ENCODE measurements around the gene SOX11.

SOX11 gene

DNA sequence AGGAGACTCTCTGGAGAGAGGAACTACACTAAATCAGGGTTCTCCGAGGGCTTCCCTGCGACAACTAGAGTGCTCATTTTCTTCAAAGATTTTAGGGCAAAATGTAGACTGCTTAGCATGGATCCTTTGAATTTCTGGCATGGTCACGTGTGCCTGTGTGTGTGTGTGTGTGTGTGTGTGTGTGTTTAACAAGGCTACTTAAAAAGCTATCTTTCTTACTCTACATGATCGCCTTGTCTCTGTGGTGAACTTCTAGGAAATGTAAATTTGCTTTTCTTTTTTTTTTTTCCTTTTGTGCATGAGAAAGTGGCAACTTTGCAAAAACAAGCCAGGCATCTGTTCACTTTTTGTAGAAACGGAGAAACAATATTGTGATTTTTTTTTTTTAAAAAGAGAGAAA is 43.9 kb downstream of the SOX11 start:
- Histone ChIP-seq H3K36me3 (ENCODE audit: control insufficient read depth, insufficient read depth, low read length) (no peaks in the 10 kb centered on the region), H3K4me1 (ENCODE audit: control insufficient read depth, low read depth, low read length) (no peaks in the 10 kb centered on the region), H3K56ac (ENCODE audit: low read length) (no peak overlapping the region), H3K27ac (ENCODE audit: low read depth, low read length) (no peak overlapping the region), H3K79me2 (ENCODE audit: control insufficient read depth, insufficient read depth, low read length) (no peaks in the 10 kb centered on the region), H3K79me1 (ENCODE audit: low read length) (no peaks in the 10 kb centered on the region), H2BK15ac (replicated peaks; ENCODE audit: low read depth) (no peak overlapping the region), H2BK120ac (ENCODE audit: low read depth, low read length) (no peak overlapping the region), H3K9ac (ENCODE audit: low read length) (no peak overlapping the region), H3K23ac (ENCODE audit: low read length) (no peak overlapping the region), H3K4me3 (ENCODE audit: low read length) (no peak overlapping the region), H3K18ac (ENCODE audit: low read length) (no peak overlapping the region), H2AK5ac (ENCODE audit: low read length) (no peak overlapping the region), H3K4ac (ENCODE audit: low read depth, low read length) (no peak overlapping the region), H4K8ac (ENCODE audit: low read depth, low read length) (no peak overlapping the region), H4K5ac (ENCODE audit: low read length) (no peak overlapping the region), H3K4me2 (ENCODE audit: low read length) (no peak overlapping the region), H2BK5ac (ENCODE audit: low read length) (no peak overlapping the region), H3K27me3 (ENCODE audit: insufficient read depth, low read length, poor library complexity) (no peaks in the 10 kb centered on the region)
- WGBS (ENCODE audit: extremely low coverage, insufficient coverage, low lambda C conversion rate), result no CpG with 5 or more reads among the region's 5 CpGs
- DNase-seq, result no peak

DNA sequence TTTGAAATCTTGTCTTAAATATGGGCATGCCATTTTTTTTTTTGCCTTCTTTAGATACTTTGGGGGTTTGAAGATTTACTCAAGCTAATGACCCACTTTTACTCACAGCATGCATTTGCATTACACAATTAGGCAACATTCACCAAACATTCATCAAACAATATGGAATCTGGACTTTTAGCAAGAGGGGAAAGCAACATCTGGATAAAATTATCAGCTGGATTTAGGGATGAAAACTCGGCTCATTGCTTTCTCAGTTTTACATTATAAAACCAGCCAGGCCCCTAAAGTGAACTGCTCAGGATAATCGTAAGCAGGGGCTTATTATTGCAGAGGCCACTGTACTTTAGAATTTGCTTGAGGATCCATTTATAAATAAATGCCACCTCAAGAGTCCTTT is 44.7 kb downstream of the SOX11 start:
- no peak overlapping the region for H3K27ac ChIP-seq (ENCODE audit: low read depth, low read length)
- H3K18ac ChIP-seq (ENCODE audit: low read length), result no peak overlapping the region
- H2BK15ac ChIP-seq (replicated peaks; ENCODE audit: low read depth), result no peak overlapping the region
- no peak overlapping the region for H3K4me3 ChIP-seq (ENCODE audit: low read length)
- no peak overlapping the region for H2BK5ac ChIP-seq (ENCODE audit: low read length)
- H2BK120ac ChIP-seq (ENCODE audit: low read depth, low read length), result no peak overlapping the region
- H3K4ac ChIP-seq (ENCODE audit: low read depth, low read length), result no peak overlapping the region
- H3K27me3 ChIP-seq (ENCODE audit: insufficient read depth, low read length, poor library complexity), result no peaks in the 10 kb centered on the region
- no peak overlapping the region for H4K8ac ChIP-seq (ENCODE audit: low read depth, low read length)
- no peak overlapping the region for H3K23ac ChIP-seq (ENCODE audit: low read length)
- H2AK5ac ChIP-seq (ENCODE audit: low read length), result no peak overlapping the region
- no peaks in the 10 kb centered on the region for H3K79me1 ChIP-seq (ENCODE audit: low read length)
- no peak for DNase-seq
- H3K79me2 ChIP-seq (ENCODE audit: control insufficient read depth, insufficient read depth, low read length), result no peaks in the 10 kb centered on the region
- no CpG with 5 or more reads among the region's 2 CpGs for WGBS (ENCODE audit: extremely low coverage, insufficient coverage, low lambda C conversion rate)
- H4K5ac ChIP-seq (ENCODE audit: low read length), result no peak overlapping the region
- H3K9ac ChIP-seq (ENCODE audit: low read length), result no peak overlapping the region
- no peak overlapping the region for H3K56ac ChIP-seq (ENCODE audit: low read length)
- H3K4me2 ChIP-seq (ENCODE audit: low read length), result no peak overlapping the region
- H3K4me1 ChIP-seq (ENCODE audit: control insufficient read depth, low read depth, low read length), result no peaks in the 10 kb centered on the region
- H3K36me3 ChIP-seq (ENCODE audit: control insufficient read depth, insufficient read depth, low read length), result no peaks in the 10 kb centered on the region

DNA sequence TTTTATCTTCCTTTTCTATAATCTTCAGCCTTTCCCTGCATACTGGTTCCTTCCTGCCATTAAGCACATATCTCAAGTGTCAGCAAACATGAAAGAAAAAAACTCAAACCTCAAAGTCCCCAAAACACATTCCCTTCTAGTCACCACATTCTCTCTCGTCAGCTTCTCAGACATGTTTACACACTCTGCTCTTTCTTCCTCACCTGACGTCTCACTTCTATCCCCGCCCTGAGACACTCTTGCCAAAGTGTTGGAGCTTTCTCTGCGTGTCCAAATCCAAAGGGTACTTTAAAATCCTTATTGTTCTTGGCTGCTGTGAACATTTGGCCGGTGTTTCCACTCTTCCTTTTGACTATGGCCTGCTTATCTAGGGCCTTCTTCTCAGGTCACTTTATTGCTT is 47.9 kb downstream of the SOX11 start:
- Histone ChIP-seq H3K23ac (ENCODE audit: low read length) (no peak overlapping the region), H3K4ac (ENCODE audit: low read depth, low read length) (no peak overlapping the region), H3K56ac (ENCODE audit: low read length) (no peak overlapping the region), H2BK5ac (ENCODE audit: low read length) (no peak overlapping the region), H3K4me2 (ENCODE audit: low read length) (no peak overlapping the region), H2AK5ac (ENCODE audit: low read length) (no peak overlapping the region), H3K79me2 (ENCODE audit: control insufficient read depth, insufficient read depth, low read length) (no peaks in the 10 kb centered on the region), H2BK15ac (replicated peaks; ENCODE audit: low read depth) (no peak overlapping the region), H3K27me3 (ENCODE audit: insufficient read depth, low read length, poor library complexity) (no peaks in the 10 kb centered on the region), H2BK120ac (ENCODE audit: low read depth, low read length) (no peak overlapping the region), H3K18ac (ENCODE audit: low read length) (no peak overlapping the region), H3K36me3 (ENCODE audit: control insufficient read depth, insufficient read depth, low read length) (no peaks in the 10 kb centered on the region), H3K27ac (ENCODE audit: low read depth, low read length) (no peak overlapping the region), H3K4me3 (ENCODE audit: low read length) (no peak overlapping the region), H3K79me1 (ENCODE audit: low read length) (no peaks in the 10 kb centered on the region), H3K4me1 (ENCODE audit: control insufficient read depth, low read depth, low read length) (no peaks in the 10 kb centered on the region), H4K5ac (ENCODE audit: low read length) (no peak overlapping the region), H3K9ac (ENCODE audit: low read length) (no peak overlapping the region), H4K8ac (ENCODE audit: low read depth, low read length) (no peak overlapping the region)
- no CpG with 5 or more reads among the region's 5 CpGs for whole genome bisulfite sequencing (ENCODE audit: extremely low coverage, insufficient coverage, low lambda C conversion rate)
- DNase-seq, result no peak

DNA sequence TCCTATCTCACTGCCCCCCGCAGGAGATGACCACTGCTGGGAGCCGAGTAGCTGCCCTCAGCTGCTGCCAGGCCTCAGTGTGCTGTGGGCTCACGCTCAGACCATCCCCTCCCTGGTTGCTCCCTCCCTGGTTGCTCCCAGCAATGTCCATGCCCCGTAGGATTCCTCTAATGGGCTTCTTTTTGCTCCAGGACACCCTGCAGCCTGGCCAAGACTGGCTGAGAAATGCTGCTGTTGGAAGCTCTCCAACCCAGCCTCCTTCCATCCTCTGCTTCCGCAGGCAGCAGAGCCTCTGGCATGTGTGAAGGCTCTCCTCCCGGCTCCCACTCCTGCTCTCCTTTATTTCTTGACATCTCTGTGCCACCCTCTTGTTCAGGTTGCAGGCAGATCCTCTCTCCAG is 48.6 kb downstream of the SOX11 start:
- Histone ChIP-seq H2BK15ac (replicated peaks; ENCODE audit: low read depth) (no peak overlapping the region), H3K79me2 (ENCODE audit: control insufficient read depth, insufficient read depth, low read length) (no peaks in the 10 kb centered on the region), H3K4me3 (ENCODE audit: low read length) (no peak overlapping the region), H3K36me3 (ENCODE audit: control insufficient read depth, insufficient read depth, low read length) (no peaks in the 10 kb centered on the region), H2AK5ac (ENCODE audit: low read length) (no peak overlapping the region), H3K27me3 (ENCODE audit: insufficient read depth, low read length, poor library complexity) (no peaks in the 10 kb centered on the region), H3K23ac (ENCODE audit: low read length) (no peak overlapping the region), H3K9ac (ENCODE audit: low read length) (no peak overlapping the region), H3K4me1 (ENCODE audit: control insufficient read depth, low read depth, low read length) (no peaks in the 10 kb centered on the region), H3K79me1 (ENCODE audit: low read length) (no peaks in the 10 kb centered on the region), H3K4ac (ENCODE audit: low read depth, low read length) (no peak overlapping the region), H3K56ac (ENCODE audit: low read length) (no peak overlapping the region), H4K8ac (ENCODE audit: low read depth, low read length) (no peak overlapping the region), H3K4me2 (ENCODE audit: low read length) (no peak overlapping the region), H4K5ac (ENCODE audit: low read length) (no peak overlapping the region), H2BK120ac (ENCODE audit: low read depth, low read length) (no peak overlapping the region), H3K18ac (ENCODE audit: low read length) (no peak overlapping the region), H2BK5ac (ENCODE audit: low read length) (no peak overlapping the region), H3K27ac (ENCODE audit: low read depth, low read length) (no peak overlapping the region)
- WGBS (ENCODE audit: extremely low coverage, insufficient coverage, low lambda C conversion rate), result no CpG with 5 or more reads among the region's 6 CpGs
- DNase-seq, result no peak

DNA sequence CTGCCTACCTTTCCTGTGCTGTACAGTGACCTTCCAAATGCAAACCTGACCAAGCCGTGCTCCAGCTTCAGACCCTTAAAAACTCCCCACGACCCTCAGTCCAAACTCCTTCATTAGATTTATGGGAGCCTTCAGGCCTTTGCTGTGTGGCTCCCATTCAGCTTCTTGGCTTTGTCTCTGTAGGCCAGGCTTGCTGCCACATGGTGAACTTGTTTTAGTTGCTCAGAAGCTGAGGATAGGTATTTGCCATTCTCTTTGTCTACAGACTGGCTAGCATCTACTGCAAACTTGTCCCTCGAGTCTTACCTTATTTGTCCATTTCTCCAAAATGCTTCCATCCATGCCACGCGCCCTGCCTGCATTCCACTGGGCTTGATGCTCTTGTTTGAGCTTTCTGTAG is 49.1 kb downstream of the SOX11 start:
- Histone ChIP-seq H2BK120ac (ENCODE audit: low read depth, low read length) (no peak overlapping the region), H3K36me3 (ENCODE audit: control insufficient read depth, insufficient read depth, low read length) (no peaks in the 10 kb centered on the region), H3K23ac (ENCODE audit: low read length) (no peak overlapping the region), H3K56ac (ENCODE audit: low read length) (no peak overlapping the region), H3K9ac (ENCODE audit: low read length) (no peak overlapping the region), H2BK5ac (ENCODE audit: low read length) (no peak overlapping the region), H3K4me1 (ENCODE audit: control insufficient read depth, low read depth, low read length) (no peaks in the 10 kb centered on the region), H3K18ac (ENCODE audit: low read length) (no peak overlapping the region), H2AK5ac (ENCODE audit: low read length) (no peak overlapping the region), H3K27me3 (ENCODE audit: insufficient read depth, low read length, poor library complexity) (no peaks in the 10 kb centered on the region), H3K4ac (ENCODE audit: low read depth, low read length) (no peak overlapping the region), H4K8ac (ENCODE audit: low read depth, low read length) (no peak overlapping the region), H4K5ac (ENCODE audit: low read length) (no peak overlapping the region), H3K4me3 (ENCODE audit: low read length) (no peak overlapping the region), H3K79me2 (ENCODE audit: control insufficient read depth, insufficient read depth, low read length) (no peaks in the 10 kb centered on the region), H2BK15ac (replicated peaks; ENCODE audit: low read depth) (no peak overlapping the region), H3K79me1 (ENCODE audit: low read length) (no peaks in the 10 kb centered on the region), H3K4me2 (ENCODE audit: low read length) (no peak overlapping the region), H3K27ac (ENCODE audit: low read depth, low read length) (no peak overlapping the region)
- no CpG with 5 or more reads among the region's 5 CpGs for WGBS (ENCODE audit: extremely low coverage, insufficient coverage, low lambda C conversion rate)
- no peak for DNase-seq

DNA sequence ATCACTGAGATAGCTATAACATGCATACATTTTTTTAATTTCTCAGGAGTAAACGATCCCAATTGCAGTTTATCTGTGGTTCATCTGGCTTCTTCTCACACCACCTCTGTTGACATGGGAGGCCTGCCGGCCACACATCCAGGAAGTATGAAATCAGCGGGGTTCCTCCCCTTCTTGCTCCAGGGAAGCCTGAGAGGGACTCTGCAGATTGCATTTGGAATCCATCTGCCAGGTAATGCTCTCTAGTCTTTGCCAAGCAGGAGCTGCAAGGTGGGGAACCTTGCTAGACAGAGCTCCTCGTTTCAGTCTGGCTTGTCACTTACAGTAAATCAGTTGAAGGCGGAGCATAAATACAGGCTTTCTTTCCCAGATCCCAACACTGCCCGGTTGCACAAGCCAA is 49.9 kb downstream of the SOX11 start:
- Histone ChIP-seq H4K8ac (ENCODE audit: low read depth, low read length) (no peak overlapping the region), H3K4me3 (ENCODE audit: low read length) (no peak overlapping the region), H3K27me3 (ENCODE audit: insufficient read depth, low read length, poor library complexity) (no peaks in the 10 kb centered on the region), H2AK5ac (ENCODE audit: low read length) (no peak overlapping the region), H3K36me3 (ENCODE audit: control insufficient read depth, insufficient read depth, low read length) (no peaks in the 10 kb centered on the region), H3K4me1 (ENCODE audit: control insufficient read depth, low read depth, low read length) (no peaks in the 10 kb centered on the region), H4K5ac (ENCODE audit: low read length) (no peak overlapping the region), H3K18ac (ENCODE audit: low read length) (no peak overlapping the region), H3K4me2 (ENCODE audit: low read length) (no peak overlapping the region), H3K23ac (ENCODE audit: low read length) (no peak overlapping the region), H2BK5ac (ENCODE audit: low read length) (no peak overlapping the region), H3K56ac (ENCODE audit: low read length) (no peak overlapping the region), H2BK15ac (replicated peaks; ENCODE audit: low read depth) (no peak overlapping the region), H3K4ac (ENCODE audit: low read depth, low read length) (no peak overlapping the region), H3K27ac (ENCODE audit: low read depth, low read length) (no peak overlapping the region), H2BK120ac (ENCODE audit: low read depth, low read length) (no peak overlapping the region), H3K79me2 (ENCODE audit: control insufficient read depth, insufficient read depth, low read length) (no peaks in the 10 kb centered on the region), H3K79me1 (ENCODE audit: low read length) (no peaks in the 10 kb centered on the region), H3K9ac (ENCODE audit: low read length) (no peak overlapping the region)
- no CpG with 5 or more reads among the region's 6 CpGs for WGBS (ENCODE audit: extremely low coverage, insufficient coverage, low lambda C conversion rate)
- peak; percentile 51 for DNase-seq
